Breast epithelium (tissue), 3 donors: ENCODE measurements around the gene FRMD3.

Experiments used
- POLR2A ChIP-seq: fragments of 450-650 bp; IDR thresholded peaks from one replicate; pipeline ENCODE4 v1.6.1; 2016; ENCODE audit warnings: antibody characterized with exemption, mild to moderate bottlenecking, moderate library complexity
- POLR2AphosphoS5 ChIP-seq, 3 donors: sonication (generic); formaldehyde crosslinking; IDR thresholded peaks; one replicate each; pipeline ENCODE4 v1.6.1; 2017; ENCODE audit warnings: antibody characterized with exemption in 3 of 3

GRCh38 chr9:83334320-83334719 lies 203.9 kb downstream of the FRMD3 start:
- no peak for TF ChIP-seq POLR2A
- TF ChIP-seq POLR2AphosphoS5 (IDR thresholded peaks at IDR 0.05): peak in 1 of 3 donors; percentile 37
